Testis (tissue), 3 donors: ENCODE measurements around the gene PAX7. TPM values are rescaled to one million over a fixed set of nuclear protein-coding genes. Genes with fewer than 3 reads are reported as not detected.

ENCODE experiments used
- DNase-seq: peaks from one replicate; pipeline ENCODE4 v3.0.0-alpha.2; 2019
- H3K27ac ChIP-seq, 2 donors: fragments of 200-600 bp; sonication (generic); one replicate each; pipeline ENCODE4 v1.5.1; 2019
- H3K27me3 ChIP-seq: fragments of 200-600 bp; sonication (generic); one replicate; pipeline ENCODE4 v1.5.1; 2019
- H3K36me3 ChIP-seq: fragments of 200-600 bp; sonication (generic); one replicate; pipeline ENCODE4 v1.5.1; 2017; ENCODE audit warnings: low read depth; ENCODE audit errors: missing control alignments
- H3K4me1 ChIP-seq: fragments of 200-600 bp; sonication (generic); one replicate; pipeline ENCODE4 v1.5.1; 2019
- H3K4me3 ChIP-seq, 2 donors: fragments of 200-600 bp; sonication (generic); one replicate each; pipeline ENCODE4 v1.5.1; 2017 to 2019
- H3K9me3 ChIP-seq: fragments of 200-600 bp; sonication (generic); one replicate; pipeline ENCODE4 v1.5.1; 2017
- CTCF ChIP-seq, 3 experiments: fragments of 450-650 bp in 2 of 3; fragments of 200-600 bp in 1 of 3; sonication (generic) in 1 of 3; IDR thresholded peaks; one replicate each; pipeline ENCODE4 v1.5.1; 2016 to 2019; ENCODE audit warnings: antibody characterized with exemption in 3 of 3, mild to moderate bottlenecking in 2 of 3, moderate library complexity in 1 of 3
- POLR2A ChIP-seq: fragments of 450-650 bp; IDR thresholded peaks from one replicate; pipeline ENCODE4 v1.6.1; 2017; ENCODE audit warnings: antibody characterized with exemption, mild to moderate bottlenecking, moderate library complexity
- WGBS, 2 donors: methylation state at CpG; one replicate each; pipeline ENCODE4 v1.1.5; 2018; 5-methylcytosine and 5-hydroxymethylcytosine counted together
- intact Hi-C: fragments of 100-400 bp; cut with DNase I; formaldehyde crosslinking; loops from one replicate; pipeline ENCODE4 v1.15.1; 2023; ENCODE audit warnings: low total_unique reads
- polyA plus RNA-seq: library from polyadenylated mRNA; stranded (reverse); fragments of 350-450 nt; fragmentation: Illumina TruSeq; extraction: RNeasy Lipid Tissue Mini Kit (QIAGEN cat#74804); gene quantifications from one replicate; pipeline ENCODE4 v1.2.3, GENCODE V29; 2014; ENCODE audit warnings: low read depth, low replicate concordance; ENCODE audit not compliant: insufficient read depth
- total RNA-seq, 2 donors: library from RNA; depleted of rRNA; stranded (reverse); fragments of >200 nt; gene quantifications; one replicate each; pipeline ENCODE4 v1.2.3, GENCODE V29; 2016

Gene PAX7
- total and polyA plus RNA-seq, 3 donors from 2014 or later: 0.16 to 0.37 (median 0.18) TPM

GRCh38 chr1:18637511-18637960, 6.9 kb downstream of the PAX7 start:
- intact Hi-C loops: no loop called here
- DNase-seq: no peak
- no peaks in the 10 kb centered on the region for H3K36me3 ChIP-seq
- H3K27me3 ChIP-seq: peaks cover 4% of the 10 kb centered on the region
- no peak for TF ChIP-seq POLR2A
- no peak for TF ChIP-seq CTCF (IDR thresholded peaks at IDR 0.05)
- no peaks in the 10 kb centered on the region for H3K4me1 ChIP-seq
- H3K9me3 ChIP-seq: no peaks in the 10 kb centered on the region
- 0 to 2% methylated on average over 1 to 24 of the region's 24 CpGs for WGBS, 2 donors
- H3K27ac ChIP-seq: no peak overlapping the region
- H3K4me3 ChIP-seq: no peak overlapping the region

- H3K36me3 ChIP-seq: no peaks in the 10 kb centered on the region
- TF ChIP-seq CTCF (IDR thresholded peaks at IDR 0.05) (no peak), POLR2A (no peak)
- no peaks in the 10 kb centered on the region for H3K9me3 ChIP-seq
- H3K27me3 ChIP-seq: peaks cover under 1% of the 10 kb centered on the region
- no peak overlapping the region for H3K27ac ChIP-seq
- intact Hi-C loops: no loop called here
- no peaks in the 10 kb centered on the region for H3K4me1 ChIP-seq
- WGBS, 2 donors: 16 to 18% methylated on average over 14 to 15 of the region's 15 CpGs
- no peak for DNase-seq
- no peak overlapping the region for H3K4me3 ChIP-seq
Measured at GRCh38 chr1:18637962-18638834, 7.6 kb downstream of the PAX7 start.

DNA sequence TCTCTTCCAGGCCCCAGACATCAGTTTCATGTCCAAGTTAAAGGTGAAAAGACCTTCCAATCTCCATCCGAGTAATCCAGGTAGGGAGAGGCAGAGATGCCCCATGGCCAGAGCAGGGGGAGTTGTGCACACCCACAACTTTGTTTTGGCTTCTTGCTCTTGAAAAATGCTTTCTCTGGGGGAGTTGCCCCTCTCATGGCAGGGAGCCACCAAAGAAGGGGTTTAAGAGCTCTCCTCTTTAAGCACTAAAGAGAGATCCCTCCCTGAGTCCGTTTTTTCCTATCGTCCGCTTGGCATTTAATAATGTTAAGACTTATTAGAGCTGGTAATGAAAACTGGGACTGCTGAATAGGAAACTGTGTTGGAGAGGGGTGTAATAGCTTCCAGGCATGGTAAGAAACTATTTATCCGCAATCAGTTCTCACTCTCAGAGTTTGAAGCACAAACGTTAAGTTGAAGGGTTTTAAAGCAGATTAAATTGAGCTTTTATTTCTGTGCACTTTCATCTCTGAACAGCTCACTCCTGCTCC, 8.3 kb downstream of the PAX7 start:
- Histone ChIP-seq H3K4me1 (no peaks in the 10 kb centered on the region), H3K27ac (no peak overlapping the region), H3K4me3 (no peak overlapping the region), H3K9me3 (no peaks in the 10 kb centered on the region), H3K27me3 (no peaks in the 10 kb centered on the region), H3K36me3 (no peaks in the 10 kb centered on the region)
- 11 to 31% methylated on average over 6 of the region's 6 CpGs for WGBS, 2 donors
- DNase-seq: no peak
- intact Hi-C loops: no loop called here
- TF ChIP-seq CTCF (IDR thresholded peaks at IDR 0.05) (no peak), POLR2A (no peak)

GRCh38 chr1:18639368-18640055, 8.9 kb downstream of the PAX7 start:
- Histone ChIP-seq H3K36me3 (no peaks in the 10 kb centered on the region), H3K4me3 (no peak overlapping the region), H3K27me3 (no peaks in the 10 kb centered on the region), H3K9me3 (no peaks in the 10 kb centered on the region), H3K27ac (no peak overlapping the region), H3K4me1 (no peaks in the 10 kb centered on the region)
- intact Hi-C loops: no loop called here
- TF ChIP-seq CTCF (IDR thresholded peaks at IDR 0.05) (no peak), POLR2A (no peak)
- 16 to 26% methylated on average over 10 of the region's 10 CpGs for WGBS, 2 donors
- DNase-seq: no peak
